Measurements from ENCODE around the gene NOD2. TPM values are rescaled to one million over a fixed set of nuclear protein-coding genes. Genes with fewer than 3 reads are reported as not detected.

Gene NOD2
- total and polyA plus RNA-seq, 2 experiments from 2014 or later, result 0.27 to 0.66 TPM

GRCh38 chr16:50674831-50675230 is 18.6 kb upstream of the NOD2 start:
- Histone ChIP-seq H2AFZ (no peak overlapping the region), H3K27me3 (ENCODE audit: insufficient read depth) (peaks cover 5% of the 10 kb centered on the region; the same call in 1 of the 2 replicates), H3K9me2 (ENCODE audit: insufficient read depth) (no peaks in the 10 kb centered on the region), H3F3A (replicated peaks; ENCODE audit: low read depth) (no peaks in the 10 kb centered on the region), H3K36me3 (ENCODE audit: insufficient read depth) (no peaks in the 10 kb centered on the region), H3K4me2 (no peak overlapping the region), H4K20me1 (replicated peaks; ENCODE audit: insufficient read depth) (no peaks in the 10 kb centered on the region), H3K4me3 (no peak overlapping the region), H3K27ac (ENCODE audit: low read depth) (no peak overlapping the region), H3K79me2 (replicated peaks; ENCODE audit: insufficient read depth) (no peaks in the 10 kb centered on the region), H3K4me1 (ENCODE audit: insufficient read depth) (no peaks in the 10 kb centered on the region)
- Mint-ChIP-seq H3K4me1 (no peaks in the 10 kb centered on the region; the same call in 2 of the 3 replicates), H3K36me3 (ENCODE audit: low read depth) (peaks cover 22% of the 10 kb centered on the region), H3K4me3 (no peak overlapping the region), H3K9me3 (peaks cover 30% of the 10 kb centered on the region), H3K27ac (no peak overlapping the region), H3K27me3 (ENCODE audit: insufficient read depth, low read depth, poor library complexity) (peaks cover 11% of the 10 kb centered on the region)
- ATAC-seq (no peak), DNase-seq (ENCODE audit: low spot score) (no peak)
- TF ChIP-seq EZH2phosphoT487 (IDR thresholded peaks at IDR 0.05; ENCODE audit: unreplicated experiment), result no peak

GRCh38 chr16:50675686-50676610 is 17.5 kb upstream of the NOD2 start:
- ATAC-seq, result no peak
- Mint-ChIP-seq H3K4me1 (no peaks in the 10 kb centered on the region; the same call in 2 of the 3 replicates), H3K9me3 (peaks cover 27% of the 10 kb centered on the region), H3K4me3 (no peak overlapping the region), H3K27ac (no peak overlapping the region), H3K27me3 (ENCODE audit: insufficient read depth, low read depth, poor library complexity) (peaks cover 11% of the 10 kb centered on the region), H3K36me3 (ENCODE audit: low read depth) (peaks cover 22% of the 10 kb centered on the region)
- Histone ChIP-seq H3F3A (replicated peaks; ENCODE audit: low read depth) (no peaks in the 10 kb centered on the region), H3K4me2 (no peak overlapping the region), H3K4me3 (no peak overlapping the region), H4K20me1 (replicated peaks; ENCODE audit: insufficient read depth) (no peaks in the 10 kb centered on the region), H3K27ac (ENCODE audit: low read depth) (no peak overlapping the region), H3K9me2 (ENCODE audit: insufficient read depth) (no peaks in the 10 kb centered on the region), H2AFZ (no peak overlapping the region), H3K27me3 (ENCODE audit: insufficient read depth) (peaks cover 5% of the 10 kb centered on the region; the same call in 1 of the 2 replicates), H3K79me2 (replicated peaks; ENCODE audit: insufficient read depth) (no peaks in the 10 kb centered on the region), H3K36me3 (ENCODE audit: insufficient read depth) (no peaks in the 10 kb centered on the region), H3K4me1 (ENCODE audit: insufficient read depth) (no peaks in the 10 kb centered on the region)
- TF ChIP-seq CTCF (conservative IDR thresholded peaks at IDR 0.05; ENCODE audit: low read depth in 2 of 2), result no peak
- TF ChIP-seq POLR2AphosphoS5 (IDR thresholded peaks at IDR 0.05; ENCODE audit: low read depth), result no peak
- no peak for TF ChIP-seq ZNF462 (CRISPR knock-in tag; IDR thresholded peaks at IDR 0.05)
- no peak for TF ChIP-seq EZH2phosphoT487 (IDR thresholded peaks at IDR 0.05; ENCODE audit: unreplicated experiment)
- TF ChIP-seq NANOG (IDR thresholded peaks at IDR 0.05; ENCODE audit: borderline replicate concordance), result no peak
- no peak for TF ChIP-seq ZNF331 (CRISPR knock-in tag; IDR thresholded peaks at IDR 0.05; ENCODE audit: low read depth)
- no peak for TF ChIP-seq CREB1 (CRISPR knock-in tag; IDR thresholded peaks at IDR 0.05; ENCODE audit: low read depth)
- TF ChIP-seq STAT1 (IDR thresholded peaks at IDR 0.05; ENCODE audit: unreplicated experiment), result no peak
- TF ChIP-seq ZNF114 (CRISPR knock-in tag; IDR thresholded peaks at IDR 0.05), result no peak
- no peak for DNase-seq (ENCODE audit: low spot score)
